HepG2 (cell line): Measurements from ENCODE around the gene TOE1. TPM values are rescaled to one million over a fixed set of nuclear protein-coding genes. Genes with fewer than 3 reads are reported as not detected.

Source experiments
- CREB1 ChIP-seq, 2 experiments: fragments of 450-650 bp in 1 of 2; IDR thresholded peaks; 2 replicates each; pipeline ENCODE4 v1.6.1; 2016 to 2017; ENCODE audit warnings: control low read depth in 1 of 2, mild to moderate bottlenecking in 1 of 2, missing compliant biosample characterization in 1 of 2, missing genetic modification characterization in 1 of 2
- HHEX ChIP-seq: IDR thresholded peaks from 2 replicates; pipeline ENCODE4 v1.6.1; 2016; ENCODE audit warnings: control low read depth
- ISX ChIP-seq: sonication (generic); formaldehyde crosslinking; conservative IDR thresholded peaks from 2 replicates; pipeline ENCODE4 v1.5.0; 2020; ENCODE audit warnings: missing genetic modification reagents
- NR2F6 ChIP-seq, 2 experiments: IDR thresholded peaks; 2 replicates each; pipeline ENCODE4 v1.6.1; 2016; ENCODE audit warnings: antibody characterized with exemption in 1 of 2, mild to moderate bottlenecking in 1 of 2
- SMAD3 ChIP-seq: sonication (generic); formaldehyde crosslinking; IDR thresholded peaks from 2 replicates; pipeline ENCODE4 v1.4.0; 2020; ENCODE audit warnings: missing genetic modification reagents
- TEAD2 ChIP-seq: sonication (generic); formaldehyde crosslinking; IDR thresholded peaks from 2 replicates; pipeline ENCODE4 v1.9.0; 2021; ENCODE audit warnings: missing genetic modification reagents
- ZFP37 ChIP-seq: sonication (generic); formaldehyde crosslinking; IDR thresholded peaks from 2 replicates; pipeline ENCODE4 v1.4.0; 2020; ENCODE audit warnings: missing genetic modification reagents, borderline replicate concordance
- ZNF792 ChIP-seq: IDR thresholded peaks from 2 replicates; pipeline ENCODE4 v1.6.1; 2016
- ZNF839 ChIP-seq: sonication (generic); formaldehyde crosslinking; IDR thresholded peaks from 2 replicates; pipeline ENCODE4 v1.4.0; 2020; ENCODE audit warnings: missing genetic modification reagents, mild to moderate bottlenecking, borderline replicate concordance
- ZNF891 ChIP-seq: sonication (generic); formaldehyde crosslinking; IDR thresholded peaks from 2 replicates; pipeline ENCODE4 v1.5.0; 2020; ENCODE audit warnings: mild to moderate bottlenecking, missing genetic modification reagents
- polyA plus RNA-seq, 8 experiments: library from polyadenylated mRNA; depleted of rRNA in 3 of 8; stranded (reverse) in 7 of 8; unstranded in 1 of 8; fragments of >200 nt; fragmentation: Illumina TruSeq in 4 of 8; extraction: Trizol in 4 of 8; gene quantifications; 2 replicates each; pipeline versions ENCODE4 v1.2.1 to v1.2.3, GENCODE V29; 2011 to 2016; ENCODE audit warnings: low read depth in 4 of 8, missing spikeins in 1 of 8, mixed read lengths in 1 of 8; ENCODE audit not compliant: insufficient read depth in 1 of 8
- total RNA-seq, 5 experiments: library from RNA; depleted of rRNA; stranded (reverse); fragments of >200 nt; fragmentation: Illumina TruSeq; extraction: Trizol; gene quantifications; 2 replicates each; pipeline ENCODE4 v1.2.3, GENCODE V29; 2016; ENCODE audit warnings: low read depth in 1 of 5
- TF ChIP-seq, protein P1 (sequence below): sonication (generic); formaldehyde crosslinking; IDR thresholded peaks from 2 replicates; pipeline ENCODE4 v1.4.0; 2020; ENCODE audit warnings: missing genetic modification reagents
- TF ChIP-seq, protein P2 (sequence below): sonication (generic); formaldehyde crosslinking; IDR thresholded peaks from 2 replicates; pipeline ENCODE4 v1.8.0; 2022; ENCODE audit warnings: mild to moderate bottlenecking, missing genetic modification reagents; ENCODE audit not compliant: insufficient replicate concordance
- TF ChIP-seq, protein P3 (sequence below): sonication (generic); formaldehyde crosslinking; conservative IDR thresholded peaks from 2 replicates; pipeline ENCODE4 v1.8.0; 2022; ENCODE audit warnings: low read depth, missing genetic modification reagents
- TF ChIP-seq, protein P4 (sequence below): sonication (generic); formaldehyde crosslinking; IDR thresholded peaks from 2 replicates; pipeline ENCODE4 v1.4.0; 2020; ENCODE audit warnings: missing genetic modification reagents
- TF ChIP-seq, protein P5 (sequence below): sonication (generic); formaldehyde crosslinking; IDR thresholded peaks from 2 replicates; pipeline ENCODE4 v1.4.0; 2020; ENCODE audit warnings: missing genetic modification reagents
- TF ChIP-seq, protein P6 (sequence below): sonication (generic); formaldehyde crosslinking; IDR thresholded peaks from 2 replicates; pipeline ENCODE4 v1.4.0; 2020; ENCODE audit warnings: missing genetic modification reagents

TOE1 gene
- total and polyA plus RNA-seq, 2 of the 13 experiments (the other 11 are each of a cell fraction or from before 2014, with no cell fraction given) = 14.1 to 19.0 TPM

DNA sequence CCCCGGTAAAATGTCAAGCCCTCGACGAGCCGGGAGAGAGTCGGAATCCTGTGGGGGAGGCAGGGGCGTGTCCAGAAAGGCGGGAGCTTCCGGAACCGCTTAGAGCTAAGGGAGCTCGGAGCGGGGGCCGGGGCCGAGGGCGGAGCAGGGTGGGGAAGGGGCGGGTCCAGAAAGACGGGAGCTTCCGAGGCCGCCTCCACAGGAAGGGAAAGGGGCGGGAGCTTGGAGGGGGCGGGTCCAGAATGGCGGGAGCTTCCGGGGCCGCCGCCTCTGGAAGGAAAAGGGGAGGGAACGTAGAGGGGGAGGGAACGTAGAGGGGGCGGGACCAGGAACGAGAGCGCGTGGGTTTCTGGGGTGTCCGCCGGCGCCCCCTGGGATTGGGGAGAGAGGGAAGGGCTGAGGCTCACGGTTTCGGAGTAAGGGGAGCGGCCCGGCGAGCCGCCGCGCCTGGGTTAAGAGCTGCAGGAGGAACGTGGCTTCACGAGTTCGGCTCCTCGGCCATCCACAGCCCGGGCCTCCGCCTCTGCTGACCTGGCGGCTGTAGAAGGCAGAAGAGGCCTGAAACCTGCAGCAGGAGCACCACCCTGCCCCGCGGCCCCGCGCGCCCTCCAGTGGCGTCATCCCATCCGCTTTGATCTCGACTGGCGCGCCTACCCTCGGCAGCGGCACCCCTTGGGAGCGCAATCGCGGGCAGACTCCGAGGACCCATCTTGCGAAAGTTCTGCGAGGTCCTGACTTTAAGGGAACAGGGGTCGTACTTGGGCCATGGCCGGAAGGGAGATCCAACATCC lies 36.3 kb upstream of the TOE1 start (continued):
- TF ChIP-seq, protein P1, sequence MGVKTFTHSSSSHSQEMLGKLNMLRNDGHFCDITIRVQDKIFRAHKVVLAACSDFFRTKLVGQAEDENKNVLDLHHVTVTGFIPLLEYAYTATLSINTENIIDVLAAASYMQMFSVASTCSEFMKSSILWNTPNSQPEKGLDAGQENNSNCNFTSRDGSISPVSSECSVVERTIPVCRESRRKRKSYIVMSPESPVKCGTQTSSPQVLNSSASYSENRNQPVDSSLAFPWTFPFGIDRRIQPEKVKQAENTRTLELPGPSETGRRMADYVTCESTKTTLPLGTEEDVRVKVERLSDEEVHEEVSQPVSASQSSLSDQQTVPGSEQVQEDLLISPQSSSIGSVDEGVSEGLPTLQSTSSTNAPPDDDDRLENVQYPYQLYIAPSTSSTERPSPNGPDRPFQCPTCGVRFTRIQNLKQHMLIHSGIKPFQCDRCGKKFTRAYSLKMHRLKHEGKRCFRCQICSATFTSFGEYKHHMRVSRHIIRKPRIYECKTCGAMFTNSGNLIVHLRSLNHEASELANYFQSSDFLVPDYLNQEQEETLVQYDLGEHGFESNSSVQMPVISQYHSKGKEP (CRISPR knock-in tag) = no peak
- TF ChIP-seq HHEX (no peak), ISX (CRISPR knock-in tag) (0 out of 2 replicates have a peak, but pooled peaks have one; percentile 40), NR2F6 (IDR thresholded peaks at IDR 0.05) (no peak), NR2F6 (CRISPR knock-in tag; IDR thresholded peaks at IDR 0.05) (peak; percentile 51), ZNF839 (CRISPR knock-in tag) (peak; percentile 20; the same call in 1 of the 2 replicates), ZNF891 (CRISPR knock-in tag) (peak; percentile 76; the same call in 1 of the 2 replicates), CREB1 (IDR thresholded peaks at IDR 0.05) (peak; percentile 33; the same call in 1 of the 2 replicates), CREB1 (CRISPR knock-in tag; IDR thresholded peaks at IDR 0.05) (peak; percentile 29), TEAD2 (CRISPR knock-in tag) (no peak), ZNF792 (CRISPR knock-in tag) (no peak; the same call in 1 of the 2 replicates), SMAD3 (peak; percentile 42; the same call in 1 of the 2 replicates), ZFP37 (CRISPR knock-in tag) (peak; percentile 20; the same call in 1 of the 2 replicates)
- TF ChIP-seq, protein P2, sequence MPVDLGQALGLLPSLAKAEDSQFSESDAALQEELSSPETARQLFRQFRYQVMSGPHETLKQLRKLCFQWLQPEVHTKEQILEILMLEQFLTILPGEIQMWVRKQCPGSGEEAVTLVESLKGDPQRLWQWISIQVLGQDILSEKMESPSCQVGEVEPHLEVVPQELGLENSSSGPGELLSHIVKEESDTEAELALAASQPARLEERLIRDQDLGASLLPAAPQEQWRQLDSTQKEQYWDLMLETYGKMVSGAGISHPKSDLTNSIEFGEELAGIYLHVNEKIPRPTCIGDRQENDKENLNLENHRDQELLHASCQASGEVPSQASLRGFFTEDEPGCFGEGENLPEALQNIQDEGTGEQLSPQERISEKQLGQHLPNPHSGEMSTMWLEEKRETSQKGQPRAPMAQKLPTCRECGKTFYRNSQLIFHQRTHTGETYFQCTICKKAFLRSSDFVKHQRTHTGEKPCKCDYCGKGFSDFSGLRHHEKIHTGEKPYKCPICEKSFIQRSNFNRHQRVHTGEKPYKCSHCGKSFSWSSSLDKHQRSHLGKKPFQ (CRISPR knock-in tag) = peak; percentile 49
- TF ChIP-seq, protein P3, sequence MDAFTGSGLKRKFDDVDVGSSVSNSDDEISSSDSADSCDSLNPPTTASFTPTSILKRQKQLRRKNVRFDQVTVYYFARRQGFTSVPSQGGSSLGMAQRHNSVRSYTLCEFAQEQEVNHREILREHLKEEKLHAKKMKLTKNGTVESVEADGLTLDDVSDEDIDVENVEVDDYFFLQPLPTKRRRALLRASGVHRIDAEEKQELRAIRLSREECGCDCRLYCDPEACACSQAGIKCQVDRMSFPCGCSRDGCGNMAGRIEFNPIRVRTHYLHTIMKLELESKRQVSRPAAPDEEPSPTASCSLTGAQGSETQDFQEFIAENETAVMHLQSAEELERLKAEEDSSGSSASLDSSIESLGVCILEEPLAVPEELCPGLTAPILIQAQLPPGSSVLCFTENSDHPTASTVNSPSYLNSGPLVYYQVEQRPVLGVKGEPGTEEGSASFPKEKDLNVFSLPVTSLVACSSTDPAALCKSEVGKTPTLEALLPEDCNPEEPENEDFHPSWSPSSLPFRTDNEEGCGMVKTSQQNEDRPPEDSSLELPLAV (CRISPR knock-in tag) = no peak
- TF ChIP-seq, protein P4, sequence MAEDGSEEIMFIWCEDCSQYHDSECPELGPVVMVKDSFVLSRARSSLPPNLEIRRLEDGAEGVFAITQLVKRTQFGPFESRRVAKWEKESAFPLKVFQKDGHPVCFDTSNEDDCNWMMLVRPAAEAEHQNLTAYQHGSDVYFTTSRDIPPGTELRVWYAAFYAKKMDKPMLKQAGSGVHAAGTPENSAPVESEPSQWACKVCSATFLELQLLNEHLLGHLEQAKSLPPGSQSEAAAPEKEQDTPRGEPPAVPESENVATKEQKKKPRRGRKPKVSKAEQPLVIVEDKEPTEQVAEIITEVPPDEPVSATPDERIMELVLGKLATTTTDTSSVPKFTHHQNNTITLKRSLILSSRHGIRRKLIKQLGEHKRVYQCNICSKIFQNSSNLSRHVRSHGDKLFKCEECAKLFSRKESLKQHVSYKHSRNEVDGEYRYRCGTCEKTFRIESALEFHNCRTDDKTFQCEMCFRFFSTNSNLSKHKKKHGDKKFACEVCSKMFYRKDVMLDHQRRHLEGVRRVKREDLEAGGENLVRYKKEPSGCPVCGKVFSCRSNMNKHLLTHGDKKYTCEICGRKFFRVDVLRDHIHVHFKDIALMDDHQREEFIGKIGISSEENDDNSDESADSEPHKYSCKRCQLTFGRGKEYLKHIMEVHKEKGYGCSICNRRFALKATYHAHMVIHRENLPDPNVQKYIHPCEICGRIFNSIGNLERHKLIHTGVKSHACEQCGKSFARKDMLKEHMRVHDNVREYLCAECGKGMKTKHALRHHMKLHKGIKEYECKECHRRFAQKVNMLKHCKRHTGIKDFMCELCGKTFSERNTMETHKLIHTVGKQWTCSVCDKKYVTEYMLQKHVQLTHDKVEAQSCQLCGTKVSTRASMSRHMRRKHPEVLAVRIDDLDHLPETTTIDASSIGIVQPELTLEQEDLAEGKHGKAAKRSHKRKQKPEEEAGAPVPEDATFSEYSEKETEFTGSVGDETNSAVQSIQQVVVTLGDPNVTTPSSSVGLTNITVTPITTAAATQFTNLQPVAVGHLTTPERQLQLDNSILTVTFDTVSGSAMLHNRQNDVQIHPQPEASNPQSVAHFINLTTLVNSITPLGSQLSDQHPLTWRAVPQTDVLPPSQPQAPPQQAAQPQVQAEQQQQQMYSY (CRISPR knock-in tag) = no peak
- TF ChIP-seq, protein P5, sequence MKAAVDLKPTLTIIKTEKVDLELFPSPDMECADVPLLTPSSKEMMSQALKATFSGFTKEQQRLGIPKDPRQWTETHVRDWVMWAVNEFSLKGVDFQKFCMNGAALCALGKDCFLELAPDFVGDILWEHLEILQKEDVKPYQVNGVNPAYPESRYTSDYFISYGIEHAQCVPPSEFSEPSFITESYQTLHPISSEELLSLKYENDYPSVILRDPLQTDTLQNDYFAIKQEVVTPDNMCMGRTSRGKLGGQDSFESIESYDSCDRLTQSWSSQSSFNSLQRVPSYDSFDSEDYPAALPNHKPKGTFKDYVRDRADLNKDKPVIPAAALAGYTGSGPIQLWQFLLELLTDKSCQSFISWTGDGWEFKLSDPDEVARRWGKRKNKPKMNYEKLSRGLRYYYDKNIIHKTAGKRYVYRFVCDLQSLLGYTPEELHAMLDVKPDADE (CRISPR knock-in tag) = no peak
- TF ChIP-seq, protein P6, sequence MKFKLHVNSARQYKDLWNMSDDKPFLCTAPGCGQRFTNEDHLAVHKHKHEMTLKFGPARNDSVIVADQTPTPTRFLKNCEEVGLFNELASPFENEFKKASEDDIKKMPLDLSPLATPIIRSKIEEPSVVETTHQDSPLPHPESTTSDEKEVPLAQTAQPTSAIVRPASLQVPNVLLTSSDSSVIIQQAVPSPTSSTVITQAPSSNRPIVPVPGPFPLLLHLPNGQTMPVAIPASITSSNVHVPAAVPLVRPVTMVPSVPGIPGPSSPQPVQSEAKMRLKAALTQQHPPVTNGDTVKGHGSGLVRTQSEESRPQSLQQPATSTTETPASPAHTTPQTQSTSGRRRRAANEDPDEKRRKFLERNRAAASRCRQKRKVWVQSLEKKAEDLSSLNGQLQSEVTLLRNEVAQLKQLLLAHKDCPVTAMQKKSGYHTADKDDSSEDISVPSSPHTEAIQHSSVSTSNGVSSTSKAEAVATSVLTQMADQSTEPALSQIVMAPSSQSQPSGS (CRISPR knock-in tag) = peak; percentile 80
